HAP-1 (cell line): ENCODE measurements around the gene PHACTR3.

ENCODE experiments used
- DNase-seq, 2 experiments: peaks; one replicate each; pipeline ENCODE4 v3.0.0-alpha.2; 2016 to 2020; ENCODE audit warnings: low spot score in 2 of 2
- H3K27me3 ChIP-seq: fragments of 250-450 bp; sonication (Bioruptor Pico); 2 replicates; pipeline ENCODE4 v1.5.1; 2020; ENCODE audit warnings: low read depth, mild to moderate bottlenecking, moderate library complexity
- H3K36me3 ChIP-seq: fragments of 250-450 bp; sonication (Bioruptor Pico); replicated peaks from 2 replicates; pipeline ENCODE4 v1.5.1; 2020; ENCODE audit warnings: mild to moderate bottlenecking
- H3K4me1 ChIP-seq: fragments of 250-450 bp; sonication (Bioruptor Pico); 2 replicates; pipeline ENCODE4 v1.5.1; 2020; ENCODE audit warnings: mild to moderate bottlenecking
- H3K4me3 ChIP-seq: fragments of 250-450 bp; sonication (Bioruptor Pico); 2 replicates; pipeline ENCODE4 v1.5.1; 2020; ENCODE audit warnings: mild to moderate bottlenecking, moderate library complexity
- H3K9me3 ChIP-seq: fragments of 250-450 bp; sonication (Bioruptor Pico); 2 replicates; pipeline ENCODE4 v1.5.1; 2020; ENCODE audit warnings: mild to moderate bottlenecking, moderate library complexity
- in situ Hi-C: fragments of 300-500 bp; cut with MboI; formaldehyde crosslinking; loops from 3 replicates; pipeline ENCODE4 v1.14.3; 2020; ENCODE audit warnings: low sequenced_read_pairs, inconsistent platforms, mixed read lengths

Gene PHACTR3

GRCh38 chr20:59577809-59578435 lies 26.4 kb upstream of the PHACTR3 start:
- no peak overlapping the region for H3K4me3 ChIP-seq
- in situ Hi-C loops, result no loop called here
- no peaks in the 10 kb centered on the region for H3K4me1 ChIP-seq
- H3K36me3 ChIP-seq, result no peaks in the 10 kb centered on the region
- H3K27me3 ChIP-seq, result no peaks in the 10 kb centered on the region
- H3K9me3 ChIP-seq, result no peaks in the 10 kb centered on the region
- DNase-seq, result no peak

GRCh38 chr20:59578436-59579403 lies 25.6 kb upstream of the PHACTR3 start:
- Histone ChIP-seq H3K4me3 (no peak overlapping the region), H3K27me3 (no peaks in the 10 kb centered on the region), H3K4me1 (no peaks in the 10 kb centered on the region), H3K9me3 (no peaks in the 10 kb centered on the region), H3K36me3 (no peaks in the 10 kb centered on the region)
- no peak for DNase-seq
- in situ Hi-C loops, result no loop called here

GRCh38 chr20:59579404-59580145 lies 24.8 kb upstream of the PHACTR3 start:
- no peak for DNase-seq
- Histone ChIP-seq H3K4me1 (no peaks in the 10 kb centered on the region), H3K4me3 (no peak overlapping the region), H3K27me3 (no peaks in the 10 kb centered on the region), H3K9me3 (no peaks in the 10 kb centered on the region), H3K36me3 (no peaks in the 10 kb centered on the region)
- in situ Hi-C loops, result no loop called here

GRCh38 chr20:59580146-59580946 lies 24.0 kb upstream of the PHACTR3 start:
- Histone ChIP-seq H3K9me3 (no peaks in the 10 kb centered on the region), H3K27me3 (no peaks in the 10 kb centered on the region), H3K4me1 (no peaks in the 10 kb centered on the region), H3K36me3 (no peaks in the 10 kb centered on the region), H3K4me3 (no peak overlapping the region)
- no peak for DNase-seq
- in situ Hi-C loops, result no loop called here

GRCh38 chr20:59580991-59581401 lies 23.3 kb upstream of the PHACTR3 start:
- H3K9me3 ChIP-seq, result no peaks in the 10 kb centered on the region
- in situ Hi-C loops, result no loop called here
- no peaks in the 10 kb centered on the region for H3K27me3 ChIP-seq
- H3K4me1 ChIP-seq, result no peaks in the 10 kb centered on the region
- DNase-seq, result no peak
- H3K4me3 ChIP-seq, result no peak overlapping the region
- no peaks in the 10 kb centered on the region for H3K36me3 ChIP-seq

GRCh38 chr20:59581993-59582679 lies 22.2 kb upstream of the PHACTR3 start:
- no peak for DNase-seq
- no peaks in the 10 kb centered on the region for H3K36me3 ChIP-seq
- H3K27me3 ChIP-seq, result no peaks in the 10 kb centered on the region
- no peaks in the 10 kb centered on the region for H3K9me3 ChIP-seq
- no peak overlapping the region for H3K4me3 ChIP-seq
- H3K4me1 ChIP-seq, result no peaks in the 10 kb centered on the region
- in situ Hi-C loops, result no loop called here

- no peaks in the 10 kb centered on the region for H3K36me3 ChIP-seq
- H3K4me1 ChIP-seq, result no peaks in the 10 kb centered on the region
- no peak overlapping the region for H3K4me3 ChIP-seq
- no peaks in the 10 kb centered on the region for H3K27me3 ChIP-seq
- H3K9me3 ChIP-seq, result no peaks in the 10 kb centered on the region
- no peak for DNase-seq
- in situ Hi-C loops, result no loop called here
These were observed 20.7 kb upstream of the PHACTR3 start for GRCh38 chr20:59583428-59584277.

- in situ Hi-C loops, result no loop called here
- no peak overlapping the region for H3K4me3 ChIP-seq
- H3K4me1 ChIP-seq, result no peaks in the 10 kb centered on the region
- DNase-seq, result no peak
- no peaks in the 10 kb centered on the region for H3K27me3 ChIP-seq
- no peaks in the 10 kb centered on the region for H3K9me3 ChIP-seq
- H3K36me3 ChIP-seq, result no peaks in the 10 kb centered on the region
These were observed 19.9 kb upstream of the PHACTR3 start for GRCh38 chr20:59584278-59584925.

GRCh38 chr20:59585714-59586409 lies 18.5 kb upstream of the PHACTR3 start:
- Histone ChIP-seq H3K4me1 (no peaks in the 10 kb centered on the region), H3K9me3 (no peaks in the 10 kb centered on the region), H3K4me3 (no peak overlapping the region), H3K27me3 (no peaks in the 10 kb centered on the region), H3K36me3 (no peaks in the 10 kb centered on the region)
- in situ Hi-C loops, result no loop called here
- DNase-seq, result no peak

- in situ Hi-C loops, result no loop called here
- Histone ChIP-seq H3K27me3 (no peaks in the 10 kb centered on the region), H3K9me3 (no peaks in the 10 kb centered on the region), H3K36me3 (no peaks in the 10 kb centered on the region), H3K4me1 (no peaks in the 10 kb centered on the region), H3K4me3 (no peak overlapping the region)
- DNase-seq, result no peak
These were observed 17.7 kb upstream of the PHACTR3 start for GRCh38 chr20:59586613-59587012.

GRCh38 chr20:59587570-59587969 lies 16.8 kb upstream of the PHACTR3 start:
- Histone ChIP-seq H3K36me3 (no peaks in the 10 kb centered on the region), H3K4me3 (no peak overlapping the region), H3K4me1 (no peaks in the 10 kb centered on the region), H3K27me3 (no peaks in the 10 kb centered on the region), H3K9me3 (no peaks in the 10 kb centered on the region)
- DNase-seq, result no peak
- in situ Hi-C loops, result no loop called here
